HepG2 (cell line): Measurements from ENCODE around the gene NRIP2. TPM values are rescaled to one million over a fixed set of nuclear protein-coding genes. Genes with fewer than 3 reads are reported as not detected.

Source experiments
- ATAC-seq: fragments of 200-7000 bp; cut with Tn5 transposase; 3 replicates; pipeline ENCODE4 v1.9.1; 2020; ENCODE audit warnings: mild to moderate bottlenecking, moderate library complexity
- BruUV-seq: library from RNA; stranded (reverse); fragments of 400-500 nt; replicated peaks from 2 replicates; lab custom pipeline; 2021; lab: Mats Ljungman, UMichigan
- CTCF ChIA-PET: fragments of 300-600 bp; formaldehyde crosslinking; extraction: SDS; loops from one replicate; lab custom pipeline; 2021; ENCODE audit warnings: low total read pairs, inconsistent platforms, low intra/inter-chr PET ratio; lab: Yijun Ruan, JAX
- POLR2A ChIA-PET: fragments of 350-600 bp; sonication (Branson Sonifier 250); formaldehyde crosslinking; loops from one replicate; lab custom pipeline; 2020; ENCODE audit warnings: antibody characterized with exemption, inconsistent platforms; lab: Yijun Ruan, JAX
- DNase-seq: peaks from one replicate; pipeline ENCODE4 v3.0.0-alpha.2; 2015; ENCODE audit warnings: low spot score
- FAIRE-seq: peaks from 3 replicates; lab custom pipeline; 2011; peaks lifted over from hg19 to GRCh38; lab: Jason Lieb, UNC
- H2AFZ ChIP-seq: one replicate; pipeline ENCODE4 v1.6.1; 2011; ENCODE audit warnings: low read length, inconsistent platforms
- H3K27ac ChIP-seq: fragments of 300-600 bp; 3 replicates; pipeline ENCODE4 v1.8.0; 2011; ENCODE audit warnings: mixed run types, mild to moderate bottlenecking, mixed read lengths, low read length, inconsistent platforms; ENCODE audit not compliant: insufficient read depth; ENCODE audit errors: extremely low read length
- H3K27me3 ChIP-seq, 2 experiments: fragments of 200-600 bp in 1 of 2; 2 replicates in 1 of 2; 3 replicates in 1 of 2; pipeline versions ENCODE4 v1.6.0 to v1.8.0; 2011; ENCODE audit warnings: low read length in 2 of 2, mild to moderate bottlenecking in 2 of 2, moderate library complexity in 2 of 2, inconsistent platforms in 1 of 2; ENCODE audit not compliant: insufficient read depth in 2 of 2, control insufficient read depth in 1 of 2
- H3K36me3 ChIP-seq, 2 experiments: fragments of 200-600 bp in 1 of 2; replicated peaks in 1 of 2; 2 replicates in 1 of 2; 3 replicates in 1 of 2; pipeline versions ENCODE4 v1.5.1 to v1.8.0; 2011; ENCODE audit warnings: low read length in 2 of 2, inconsistent platforms in 1 of 2; ENCODE audit not compliant: insufficient read depth in 2 of 2, control insufficient read depth in 1 of 2
- H3K4me1 ChIP-seq: 2 replicates; pipeline ENCODE4 v1.5.1; 2012; ENCODE audit warnings: low read length, inconsistent platforms; ENCODE audit not compliant: insufficient read depth
- H3K4me2 ChIP-seq: 2 replicates; pipeline ENCODE4 v1.6.0; 2011; ENCODE audit warnings: low read depth, low read length, inconsistent platforms
- H3K4me3 ChIP-seq, 3 experiments: fragments of 200-600 bp in 1 of 3; sonication (generic), shearing (Covaris generic) in 1 of 3; replicated peaks in 1 of 3; 2 replicates each; pipeline ENCODE4 v1.5.1; 2011 to 2016; ENCODE audit warnings: low read length in 3 of 3, inconsistent platforms in 2 of 3, low read depth in 2 of 3, mild to moderate bottlenecking in 2 of 3, control low read depth in 1 of 3, mixed read lengths in 1 of 3; ENCODE audit not compliant: insufficient read depth in 1 of 3
- H3K79me2 ChIP-seq: one replicate; pipeline ENCODE4 v1.6.1; 2011; ENCODE audit warnings: low read length, inconsistent platforms; ENCODE audit not compliant: insufficient read depth
- H3K9ac ChIP-seq: 2 replicates; pipeline ENCODE4 v1.6.0; 2011; ENCODE audit warnings: mild to moderate bottlenecking, low read depth, low read length, inconsistent platforms; ENCODE audit not compliant: insufficient read depth
- H3K9me3 ChIP-seq: 2 replicates; pipeline ENCODE4 v1.5.1; 2012; ENCODE audit warnings: mild to moderate bottlenecking, low read length
- H4K20me1 ChIP-seq: 2 replicates; pipeline ENCODE4 v1.6.0; 2011; ENCODE audit warnings: inconsistent platforms, mild to moderate bottlenecking, low read length, moderate library complexity; ENCODE audit not compliant: insufficient read depth
- ARHGAP35 ChIP-seq: sonication (generic); formaldehyde crosslinking; IDR thresholded peaks from 2 replicates; pipeline ENCODE4 v1.9.0; 2022; ENCODE audit warnings: mild to moderate bottlenecking, inconsistent platforms, moderate library complexity, missing genetic modification reagents, borderline replicate concordance
- GATAD2A ChIP-seq: IDR thresholded peaks from 2 replicates; pipeline ENCODE4 v1.6.1; 2016
- HNRNPLL ChIP-seq: fragments of 200-400 bp; formaldehyde crosslinking; IDR thresholded peaks from 2 replicates; pipeline ENCODE4 v1.6.1; 2017; ENCODE audit warnings: mild to moderate bottlenecking, low read depth, low read length; ENCODE audit not compliant: poor library complexity, severe bottlenecking
- HOXA9 ChIP-seq: sonication (generic); formaldehyde crosslinking; IDR thresholded peaks from 2 replicates; pipeline ENCODE4 v1.8.1; 2022; ENCODE audit warnings: missing genetic modification reagents, mild to moderate bottlenecking, moderate library complexity, borderline replicate concordance
- ONECUT2 ChIP-seq: sonication (generic); formaldehyde crosslinking; IDR thresholded peaks from 2 replicates; pipeline ENCODE4 v1.4.0; 2020; ENCODE audit warnings: missing genetic modification reagents
- XBP1 ChIP-seq: sonication (generic); formaldehyde crosslinking; IDR thresholded peaks from 2 replicates; pipeline ENCODE4 v1.5.0; 2020; ENCODE audit warnings: missing genetic modification reagents
- ZNF850 ChIP-seq: sonication (generic); formaldehyde crosslinking; conservative IDR thresholded peaks from 2 replicates; pipeline ENCODE4 v1.9.0; 2021; ENCODE audit warnings: mild to moderate bottlenecking, missing genetic modification reagents
- in situ Hi-C: cut with HindIII; loops from 2 replicates; pipeline ENCODE4 v1.10.0; 2017; ENCODE audit warnings: low pct_unique_long_range_greater_than_20kb; ENCODE audit not compliant: extremely low pct_ligation_motif_present
- intact Hi-C: fragments of 100-400 bp; cut with micrococcal nuclease; formaldehyde crosslinking; loops from one replicate; pipeline ENCODE4 v1.10.0; 2022; ENCODE audit not compliant: unreplicated experiment
- polyA plus RNA-seq, 8 experiments: library from polyadenylated mRNA; depleted of rRNA in 3 of 8; stranded (reverse) in 7 of 8; unstranded in 1 of 8; fragments of >200 nt; fragmentation: Illumina TruSeq in 4 of 8; extraction: Trizol in 4 of 8; gene quantifications; 2 replicates each; pipeline versions ENCODE4 v1.2.1 to v1.2.3, GENCODE V29; 2011 to 2016; ENCODE audit warnings: low read depth in 4 of 8, missing spikeins in 1 of 8, mixed read lengths in 1 of 8; ENCODE audit not compliant: insufficient read depth in 1 of 8
- total RNA-seq, 5 experiments: library from RNA; depleted of rRNA; stranded (reverse); fragments of >200 nt; fragmentation: Illumina TruSeq; extraction: Trizol; gene quantifications; 2 replicates each; pipeline ENCODE4 v1.2.3, GENCODE V29; 2016; ENCODE audit warnings: low read depth in 1 of 5
- TF ChIP-seq, protein P1 (sequence below): sonication (generic); formaldehyde crosslinking; IDR thresholded peaks from 2 replicates; pipeline ENCODE4 v1.5.1; 2020; ENCODE audit warnings: mild to moderate bottlenecking, missing genetic modification reagents, moderate library complexity
- TF ChIP-seq, protein P2 (sequence below): sonication (generic); formaldehyde crosslinking; IDR thresholded peaks from 2 replicates; pipeline ENCODE4 v1.4.0; 2020; ENCODE audit warnings: missing genetic modification reagents, borderline replicate concordance
- TF ChIP-seq, protein P3 (sequence below): sonication (generic); formaldehyde crosslinking; conservative IDR thresholded peaks from 2 replicates; pipeline ENCODE4 v1.8.0; 2022; ENCODE audit warnings: mild to moderate bottlenecking, moderate library complexity, missing genetic modification reagents
- TF ChIP-seq, protein P4 (sequence below): sonication (generic); formaldehyde crosslinking; IDR thresholded peaks from 2 replicates; pipeline ENCODE4 v1.9.0; 2021; ENCODE audit warnings: missing genetic modification reagents, borderline replicate concordance
- TF ChIP-seq, protein P5 (sequence below): IDR thresholded peaks from 2 replicates; pipeline ENCODE4 v1.6.1; 2012; ENCODE audit warnings: low read length, improper control_type of control experiment

Gene NRIP2
- total and polyA plus RNA-seq, 2 of the 13 experiments (the other 11 are each of a cell fraction or from before 2014, with no cell fraction given), result not detected

DNA sequence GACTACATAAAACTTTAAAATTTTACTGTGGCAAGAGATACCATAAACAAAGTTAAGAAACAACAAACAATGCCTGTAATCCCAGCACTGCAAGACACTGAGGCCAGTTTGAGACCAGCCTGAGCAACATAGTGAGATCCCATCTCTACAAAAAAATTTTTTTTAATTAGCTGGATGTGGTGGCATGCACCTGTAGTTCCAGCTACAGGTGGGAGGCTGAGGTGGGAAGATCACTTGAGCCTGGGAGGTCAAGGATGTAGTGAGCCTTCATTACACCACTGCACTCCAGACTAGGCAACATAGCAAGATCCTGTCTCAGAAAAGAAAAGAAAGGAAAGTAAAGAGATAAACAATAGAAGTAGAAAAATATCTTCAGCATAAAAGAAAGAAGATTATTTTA, 25.3 kb upstream of the NRIP2 start:
- no peaks in the 10 kb centered on the region for H3K9me3 ChIP-seq
- no peak for ATAC-seq
- H3K4me2 ChIP-seq, result no peak overlapping the region
- peaks cover 12% of the 10 kb centered on the region for H3K4me1 ChIP-seq
- peaks cover 19 to 57% of the 10 kb centered on the region in 2 experiments for H3K36me3 ChIP-seq
- intact Hi-C loops, result no loop called here
- H4K20me1 ChIP-seq, result no peaks in the 10 kb centered on the region
- DNase-seq, result no peak
- H3K79me2 ChIP-seq, result no peaks in the 10 kb centered on the region
- H3K27ac ChIP-seq, result no peak overlapping the region
- BruUV-seq, result no TSS peak
- no peak overlapping the region for H3K9ac ChIP-seq
- ChIA-PET POLR2A (no interaction called here), CTCF (no interaction called here)
- in situ Hi-C loops, result no loop called here
- H3K27me3 ChIP-seq, result no peaks in the 10 kb centered on the region
- H2AFZ ChIP-seq, result no peak overlapping the region
- FAIRE-seq, result no peak
- no peak overlapping the region for H3K4me3 ChIP-seq
- TF ChIP-seq GATAD2A (CRISPR knock-in tag), result no peak
- TF ChIP-seq, protein P1, sequence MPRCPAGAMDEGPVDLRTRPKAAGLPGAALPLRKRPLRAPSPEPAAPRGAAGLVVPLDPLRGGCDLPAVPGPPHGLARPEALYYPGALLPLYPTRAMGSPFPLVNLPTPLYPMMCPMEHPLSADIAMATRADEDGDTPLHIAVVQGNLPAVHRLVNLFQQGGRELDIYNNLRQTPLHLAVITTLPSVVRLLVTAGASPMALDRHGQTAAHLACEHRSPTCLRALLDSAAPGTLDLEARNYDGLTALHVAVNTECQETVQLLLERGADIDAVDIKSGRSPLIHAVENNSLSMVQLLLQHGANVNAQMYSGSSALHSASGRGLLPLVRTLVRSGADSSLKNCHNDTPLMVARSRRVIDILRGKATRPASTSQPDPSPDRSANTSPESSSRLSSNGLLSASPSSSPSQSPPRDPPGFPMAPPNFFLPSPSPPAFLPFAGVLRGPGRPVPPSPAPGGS (CRISPR knock-in tag), result no peak
- TF ChIP-seq, protein P2, sequence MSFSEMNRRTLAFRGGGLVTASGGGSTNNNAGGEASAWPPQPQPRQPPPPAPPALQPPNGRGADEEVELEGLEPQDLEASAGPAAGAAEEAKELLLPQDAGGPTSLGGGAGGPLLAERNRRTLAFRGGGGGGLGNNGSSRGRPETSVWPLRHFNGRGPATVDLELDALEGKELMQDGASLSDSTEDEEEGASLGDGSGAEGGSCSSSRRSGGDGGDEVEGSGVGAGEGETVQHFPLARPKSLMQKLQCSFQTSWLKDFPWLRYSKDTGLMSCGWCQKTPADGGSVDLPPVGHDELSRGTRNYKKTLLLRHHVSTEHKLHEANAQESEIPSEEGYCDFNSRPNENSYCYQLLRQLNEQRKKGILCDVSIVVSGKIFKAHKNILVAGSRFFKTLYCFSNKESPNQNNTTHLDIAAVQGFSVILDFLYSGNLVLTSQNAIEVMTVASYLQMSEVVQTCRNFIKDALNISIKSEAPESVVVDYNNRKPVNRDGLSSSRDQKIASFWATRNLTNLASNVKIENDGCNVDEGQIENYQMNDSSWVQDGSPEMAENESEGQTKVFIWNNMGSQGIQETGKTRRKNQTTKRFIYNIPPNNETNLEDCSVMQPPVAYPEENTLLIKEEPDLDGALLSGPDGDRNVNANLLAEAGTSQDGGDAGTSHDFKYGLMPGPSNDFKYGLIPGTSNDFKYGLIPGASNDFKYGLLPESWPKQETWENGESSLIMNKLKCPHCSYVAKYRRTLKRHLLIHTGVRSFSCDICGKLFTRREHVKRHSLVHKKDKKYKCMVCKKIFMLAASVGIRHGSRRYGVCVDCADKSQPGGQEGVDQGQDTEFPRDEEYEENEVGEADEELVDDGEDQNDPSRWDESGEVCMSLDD, result no peak
- no peak for TF ChIP-seq ZNF850 (CRISPR knock-in tag)
- no peak for TF ChIP-seq HOXA9 (CRISPR knock-in tag)
- TF ChIP-seq ARHGAP35, result no peak
- TF ChIP-seq, protein P3, sequence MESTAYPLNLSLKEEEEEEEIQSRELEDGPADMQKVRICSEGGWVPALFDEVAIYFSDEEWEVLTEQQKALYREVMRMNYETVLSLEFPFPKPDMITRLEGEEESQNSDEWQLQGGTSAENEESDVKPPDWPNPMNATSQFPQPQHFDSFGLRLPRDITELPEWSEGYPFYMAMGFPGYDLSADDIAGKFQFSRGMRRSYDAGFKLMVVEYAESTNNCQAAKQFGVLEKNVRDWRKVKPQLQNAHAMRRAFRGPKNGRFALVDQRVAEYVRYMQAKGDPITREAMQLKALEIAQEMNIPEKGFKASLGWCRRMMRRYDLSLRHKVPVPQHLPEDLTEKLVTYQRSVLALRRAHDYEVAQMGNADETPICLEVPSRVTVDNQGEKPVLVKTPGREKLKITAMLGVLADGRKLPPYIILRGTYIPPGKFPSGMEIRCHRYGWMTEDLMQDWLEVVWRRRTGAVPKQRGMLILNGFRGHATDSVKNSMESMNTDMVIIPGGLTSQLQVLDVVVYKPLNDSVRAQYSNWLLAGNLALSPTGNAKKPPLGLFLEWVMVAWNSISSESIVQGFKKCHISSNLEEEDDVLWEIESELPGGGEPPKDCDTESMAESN (CRISPR knock-in tag), result no peak
- TF ChIP-seq HNRNPLL, result no peak
- TF ChIP-seq ONECUT2 (CRISPR knock-in tag), result no peak
- TF ChIP-seq XBP1, result no peak
- TF ChIP-seq, protein P4, sequence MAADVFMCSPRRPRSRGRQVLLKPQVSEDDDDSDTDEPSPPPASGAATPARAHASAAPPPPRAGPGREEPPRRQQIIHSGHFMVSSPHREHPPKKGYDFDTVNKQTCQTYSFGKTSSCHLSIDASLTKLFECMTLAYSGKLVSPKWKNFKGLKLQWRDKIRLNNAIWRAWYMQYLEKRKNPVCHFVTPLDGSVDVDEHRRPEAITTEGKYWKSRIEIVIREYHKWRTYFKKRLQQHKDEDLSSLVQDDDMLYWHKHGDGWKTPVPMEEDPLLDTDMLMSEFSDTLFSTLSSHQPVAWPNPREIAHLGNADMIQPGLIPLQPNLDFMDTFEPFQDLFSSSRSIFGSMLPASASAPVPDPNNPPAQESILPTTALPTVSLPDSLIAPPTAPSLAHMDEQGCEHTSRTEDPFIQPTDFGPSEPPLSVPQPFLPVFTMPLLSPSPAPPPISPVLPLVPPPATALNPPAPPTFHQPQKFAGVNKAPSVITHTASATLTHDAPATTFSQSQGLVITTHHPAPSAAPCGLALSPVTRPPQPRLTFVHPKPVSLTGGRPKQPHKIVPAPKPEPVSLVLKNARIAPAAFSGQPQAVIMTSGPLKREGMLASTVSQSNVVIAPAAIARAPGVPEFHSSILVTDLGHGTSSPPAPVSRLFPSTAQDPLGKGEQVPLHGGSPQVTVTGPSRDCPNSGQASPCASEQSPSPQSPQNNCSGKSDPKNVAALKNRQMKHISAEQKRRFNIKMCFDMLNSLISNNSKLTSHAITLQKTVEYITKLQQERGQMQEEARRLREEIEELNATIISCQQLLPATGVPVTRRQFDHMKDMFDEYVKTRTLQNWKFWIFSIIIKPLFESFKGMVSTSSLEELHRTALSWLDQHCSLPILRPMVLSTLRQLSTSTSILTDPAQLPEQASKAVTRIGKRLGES (CRISPR knock-in tag), result no peak
- TF ChIP-seq, protein P5, sequence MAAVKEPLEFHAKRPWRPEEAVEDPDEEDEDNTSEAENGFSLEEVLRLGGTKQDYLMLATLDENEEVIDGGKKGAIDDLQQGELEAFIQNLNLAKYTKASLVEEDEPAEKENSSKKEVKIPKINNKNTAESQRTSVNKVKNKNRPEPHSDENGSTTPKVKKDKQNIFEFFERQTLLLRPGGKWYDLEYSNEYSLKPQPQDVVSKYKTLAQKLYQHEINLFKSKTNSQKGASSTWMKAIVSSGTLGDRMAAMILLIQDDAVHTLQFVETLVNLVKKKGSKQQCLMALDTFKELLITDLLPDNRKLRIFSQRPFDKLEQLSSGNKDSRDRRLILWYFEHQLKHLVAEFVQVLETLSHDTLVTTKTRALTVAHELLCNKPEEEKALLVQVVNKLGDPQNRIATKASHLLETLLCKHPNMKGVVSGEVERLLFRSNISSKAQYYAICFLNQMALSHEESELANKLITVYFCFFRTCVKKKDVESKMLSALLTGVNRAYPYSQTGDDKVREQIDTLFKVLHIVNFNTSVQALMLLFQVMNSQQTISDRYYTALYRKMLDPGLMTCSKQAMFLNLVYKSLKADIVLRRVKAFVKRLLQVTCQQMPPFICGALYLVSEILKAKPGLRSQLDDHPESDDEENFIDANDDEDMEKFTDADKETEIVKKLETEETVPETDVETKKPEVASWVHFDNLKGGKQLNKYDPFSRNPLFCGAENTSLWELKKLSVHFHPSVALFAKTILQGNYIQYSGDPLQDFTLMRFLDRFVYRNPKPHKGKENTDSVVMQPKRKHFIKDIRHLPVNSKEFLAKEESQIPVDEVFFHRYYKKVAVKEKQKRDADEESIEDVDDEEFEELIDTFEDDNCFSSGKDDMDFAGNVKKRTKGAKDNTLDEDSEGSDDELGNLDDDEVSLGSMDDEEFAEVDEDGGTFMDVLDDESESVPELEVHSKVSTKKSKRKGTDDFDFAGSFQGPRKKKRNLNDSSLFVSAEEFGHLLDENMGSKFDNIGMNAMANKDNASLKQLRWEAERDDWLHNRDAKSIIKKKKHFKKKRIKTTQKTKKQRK, result no peak
